GM20431 (cell line): ENCODE measurements around the gene RNF145.
"Not testable (repeated sequence)": the region's sequence is repeated elsewhere in the genome, so short reads cannot be mapped to it uniquely, and the experiment has no call there.

ENCODE experiments used
- in situ Hi-C: fragments of 300-500 bp; cut with MseI, MboI; formaldehyde crosslinking; loops from one replicate; pipeline ENCODE4 v1.15.0; 2020; ENCODE audit warnings: low sequenced_read_pairs; ENCODE audit not compliant: unreplicated experiment

Gene RNF145

GRCh38 chr5:159130871-159131270 lies 78.5 kb downstream of the RNF145 start:
- in situ Hi-C loops, result loop anchor here (10.0 to 25.0 kb wide), 2 partner anchors 969 to 1056 kb away; no protein-coding TSS in a partner anchor

GRCh38 chr5:159128070-159128541 lies 81.2 kb downstream of the RNF145 start:
- in situ Hi-C loops, result loop anchor here (25.0 kb wide), 1 partner anchor 966 kb away; no protein-coding TSS in a partner anchor

GRCh38 chr5:159123700-159124099 lies 85.7 kb downstream of the RNF145 start:
- in situ Hi-C loops, result no loop called here

- in situ Hi-C loops, result no loop called here
Measured at GRCh38 chr5:159123189-159123588, 86.2 kb downstream of the RNF145 start.

GRCh38 chr5:159121061-159121460 lies 88.3 kb downstream of the RNF145 start:
- in situ Hi-C loops, result no loop called here

GRCh38 chr5:159120446-159120845 lies 88.9 kb downstream of the RNF145 start:
- in situ Hi-C loops, result no loop called here

GRCh38 chr5:159119842-159120241 lies 89.5 kb downstream of the RNF145 start:
- in situ Hi-C loops, result not testable (repeated sequence)

- in situ Hi-C loops, result not testable (repeated sequence)
Measured at GRCh38 chr5:159118958-159119659, 90.2 kb downstream of the RNF145 start.

- in situ Hi-C loops, result no loop called here
Measured at GRCh38 chr5:159113405-159113804, 95.9 kb downstream of the RNF145 start.

- in situ Hi-C loops, result no loop called here
Measured at GRCh38 chr5:159112436-159112835, 96.9 kb downstream of the RNF145 start.
